HFFc6 (cell line): Measurements from ENCODE around the gene MYMX. TPM values are rescaled to one million over a fixed set of nuclear protein-coding genes. Genes with fewer than 3 reads are reported as not detected.

Experiments
- DNase-seq: peaks from one replicate; pipeline ENCODE4 v3.0.0-alpha.2; 2018
- H3K27ac Mint-ChIP-seq: 2 replicates; pipeline ENCODE4 v1.8.0; 2020; ENCODE audit warnings: mild to moderate bottlenecking, mixed read lengths
- H3K27me3 Mint-ChIP-seq: 2 replicates; pipeline ENCODE4 v1.8.0; 2021; ENCODE audit warnings: mild to moderate bottlenecking, moderate library complexity, mixed read lengths; ENCODE audit not compliant: insufficient read depth
- H3K36me3 Mint-ChIP-seq: 2 replicates; pipeline ENCODE4 v1.8.0; 2021; ENCODE audit warnings: low read depth, mixed read lengths
- H3K4me1 Mint-ChIP-seq: 2 replicates; pipeline ENCODE4 v1.8.0; 2020; ENCODE audit warnings: low read depth, mixed read lengths
- H3K4me3 Mint-ChIP-seq: 2 replicates; pipeline ENCODE4 v1.8.0; 2020; ENCODE audit warnings: mild to moderate bottlenecking, moderate library complexity, mixed read lengths
- H3K9me3 Mint-ChIP-seq: 2 replicates; pipeline ENCODE4 v1.8.0; 2020; ENCODE audit warnings: mild to moderate bottlenecking, mixed read lengths
- CTCF ChIP-seq: fragments of 200-600 bp; sonication (generic); IDR thresholded peaks from 2 replicates; pipeline ENCODE4 v1.5.0; 2021; ENCODE audit warnings: antibody characterized with exemption, mild to moderate bottlenecking
- total RNA-seq, 6 experiments: library from RNA; stranded (reverse); fragmentation: NEBNext Ultra II Directional; extraction: Animal tissue kit (Norgen Biotek cat#: 25700); gene quantifications; 2 replicates in 1 of 6; 3 replicates in 5 of 6; pipeline ENCODE4 v1.2.3, GENCODE V29; 2021

MYMX gene
- total RNA-seq, 6 experiments from 2014 or later, result not detected

GRCh38 chr6:44172731-44173500 lies 43.8 kb upstream of the MYMX start:
- H3K4me3 Mint-ChIP-seq, result no peak overlapping the region
- H3K9me3 Mint-ChIP-seq, result no peaks in the 10 kb centered on the region
- H3K27me3 Mint-ChIP-seq, result peaks cover 20% of the 10 kb centered on the region
- peak; percentile 96 for TF ChIP-seq CTCF
- peak; percentile 72 for DNase-seq
- peaks cover 35% of the 10 kb centered on the region for H3K4me1 Mint-ChIP-seq
- no peaks in the 10 kb centered on the region for H3K36me3 Mint-ChIP-seq
- H3K27ac Mint-ChIP-seq, result no peak overlapping the region

- H3K9me3 Mint-ChIP-seq, result no peaks in the 10 kb centered on the region
- H3K4me1 Mint-ChIP-seq, result peaks cover 57% of the 10 kb centered on the region
- H3K4me3 Mint-ChIP-seq, result no peak overlapping the region
- no peak overlapping the region for H3K27ac Mint-ChIP-seq
- no peaks in the 10 kb centered on the region for H3K36me3 Mint-ChIP-seq
- peaks cover 1% of the 10 kb centered on the region; the same call in 1 of the 2 replicates for H3K27me3 Mint-ChIP-seq
- no peak for TF ChIP-seq CTCF
- no peak for DNase-seq
Observed at GRCh38 chr6:44176130-44176761, 40.5 kb upstream of the MYMX start.

- TF ChIP-seq CTCF, result no peak
- no peak for DNase-seq
- H3K27ac Mint-ChIP-seq, result peak overlapping the region; percentile 85
- H3K36me3 Mint-ChIP-seq, result no peaks in the 10 kb centered on the region
- H3K4me1 Mint-ChIP-seq, result peaks cover 57% of the 10 kb centered on the region
- no peaks in the 10 kb centered on the region for H3K9me3 Mint-ChIP-seq
- H3K4me3 Mint-ChIP-seq, result no peak overlapping the region
- no peaks in the 10 kb centered on the region for H3K27me3 Mint-ChIP-seq
Observed at GRCh38 chr6:44176762-44177509, 39.8 kb upstream of the MYMX start.

GRCh38 chr6:44177691-44178423 lies 38.9 kb upstream of the MYMX start:
- Mint-ChIP-seq H3K4me1 (peaks cover 51% of the 10 kb centered on the region), H3K27me3 (no peaks in the 10 kb centered on the region; the same call in 1 of the 2 replicates), H3K36me3 (no peaks in the 10 kb centered on the region), H3K9me3 (no peaks in the 10 kb centered on the region), H3K27ac (peak overlapping the region; percentile 85), H3K4me3 (peak overlapping the region; percentile 58; the same call in 1 of the 2 replicates)
- peak; percentile 41 for DNase-seq
- no peak for TF ChIP-seq CTCF

- Mint-ChIP-seq H3K27me3 (no peaks in the 10 kb centered on the region; the same call in 1 of the 2 replicates), H3K9me3 (no peaks in the 10 kb centered on the region), H3K4me3 (peak overlapping the region; percentile 58; the same call in 1 of the 2 replicates), H3K4me1 (peaks cover 46% of the 10 kb centered on the region), H3K36me3 (no peaks in the 10 kb centered on the region), H3K27ac (peak overlapping the region; percentile 85)
- no peak for TF ChIP-seq CTCF
- DNase-seq, result no peak
Observed at GRCh38 chr6:44178424-44179071, 38.2 kb upstream of the MYMX start.
